Bronchial epithelial cell (primary cell): ENCODE results near the gene SLC25A17. TPM values are rescaled to one million over a fixed set of nuclear protein-coding genes. Genes with fewer than 3 reads are reported as not detected.
"Not testable (repeated sequence)": the region's sequence is repeated elsewhere in the genome, so short reads cannot be mapped to it uniquely, and the experiment has no call there.

Source experiments
- DNase-seq: peaks from one replicate; pipeline ENCODE4 v3.0.0-alpha.2; 2010; ENCODE audit warnings: low read depth
- FAIRE-seq: peaks from 2 replicates; lab custom pipeline; 2011; peaks lifted over from hg19 to GRCh38; lab: Jason Lieb, UNC
- H3K27me3 ChIP-seq: 2 replicates; pipeline ENCODE4 v1.5.1; 2011; ENCODE audit warnings: low read length; ENCODE audit not compliant: control insufficient read depth, insufficient read depth
- H3K36me3 ChIP-seq: 2 replicates; pipeline ENCODE4 v1.5.1; 2011; ENCODE audit warnings: low read length; ENCODE audit not compliant: control insufficient read depth, insufficient read depth
- H3K4me3 ChIP-seq: 2 replicates; pipeline ENCODE4 v1.5.1; 2011; ENCODE audit warnings: mild to moderate bottlenecking, low read depth, low read length, control low read depth
- CTCF ChIP-seq: IDR thresholded peaks from 2 replicates; pipeline ENCODE4 v1.5.1; 2011; ENCODE audit warnings: mild to moderate bottlenecking, moderate library complexity, low read length, control low read depth, inconsistent platforms; ENCODE audit not compliant: insufficient read depth, severe bottlenecking
- total RNA-seq: library from RNA; depleted of rRNA; stranded (reverse); fragments of >200 nt; gene quantifications from 2 replicates; pipeline ENCODE4 v1.2.1, GENCODE V29; 2014

SLC25A17 gene
- total RNA-seq, 1 donor from 2014 or later = 27.4 TPM

DNA sequence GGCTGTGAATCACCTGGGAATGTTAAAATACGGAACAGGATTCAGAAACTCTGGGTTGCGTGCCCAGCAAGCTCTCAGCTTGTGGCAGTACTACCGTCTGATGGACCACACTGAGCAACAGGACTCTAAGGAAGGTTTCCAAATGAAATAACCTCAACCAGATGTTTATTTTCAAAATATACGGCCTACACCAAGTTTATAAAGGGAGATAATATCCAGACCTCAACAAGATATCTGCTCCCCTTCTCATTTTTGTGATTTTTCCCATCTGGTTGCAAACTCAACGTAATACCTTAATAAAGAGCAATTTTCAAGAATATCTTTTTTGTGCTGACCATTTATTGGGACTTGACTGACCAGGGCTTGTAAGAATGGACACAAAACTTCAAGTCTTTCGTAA, 49.4 kb downstream of the SLC25A17 start:
- no peak for TF ChIP-seq CTCF
- Histone ChIP-seq H3K4me3 (no peak overlapping the region), H3K36me3 (peaks cover 11% of the 10 kb centered on the region), H3K27me3 (no peaks in the 10 kb centered on the region)
- DNase-seq = no peak
- no peak for FAIRE-seq

DNA sequence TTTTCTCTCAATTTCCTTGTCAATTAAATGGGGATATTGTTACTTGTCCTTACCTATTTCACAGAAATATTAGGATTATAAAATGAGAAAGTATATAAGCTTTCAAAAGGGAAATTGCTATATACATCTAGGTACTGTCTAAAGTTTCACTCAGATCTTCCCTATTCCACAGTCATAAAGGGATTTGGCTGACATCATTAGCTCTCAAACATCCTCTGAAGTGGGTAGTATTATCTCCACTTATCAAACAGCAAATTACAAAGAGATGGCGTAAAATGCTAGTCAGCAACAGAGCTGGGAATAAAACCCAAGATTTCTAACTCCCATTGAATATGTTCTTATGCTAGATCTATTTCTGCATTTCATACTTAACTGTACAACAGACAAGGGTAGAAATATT, 50.9 kb downstream of the SLC25A17 start:
- H3K4me3 ChIP-seq = no peak overlapping the region
- FAIRE-seq (no peak), DNase-seq (no peak)
- no peaks in the 10 kb centered on the region for H3K27me3 ChIP-seq
- H3K36me3 ChIP-seq = peaks cover 6% of the 10 kb centered on the region
- no peak for TF ChIP-seq CTCF

DNA sequence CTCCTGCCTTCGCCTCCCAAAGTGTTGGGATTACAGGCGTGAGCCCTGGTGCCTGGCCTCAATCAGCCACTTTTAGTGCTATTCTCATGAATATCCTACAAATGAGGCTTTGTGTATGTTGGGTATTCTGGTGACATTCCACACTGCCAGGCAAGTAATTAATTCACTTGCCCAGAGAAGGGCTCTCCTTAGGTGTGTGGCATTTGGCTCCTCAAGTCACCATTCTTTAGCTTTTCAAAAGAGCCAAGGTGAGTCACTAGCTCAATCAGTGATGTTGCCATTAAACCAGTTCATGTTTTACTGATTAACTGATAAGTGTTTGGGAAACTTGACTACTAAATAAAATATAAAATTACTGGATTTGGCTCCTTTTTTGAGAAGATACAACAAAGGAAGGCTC, 52.2 kb downstream of the SLC25A17 start:
- no peak for TF ChIP-seq CTCF
- Histone ChIP-seq H3K4me3 (no peak overlapping the region), H3K36me3 (peaks cover 5% of the 10 kb centered on the region), H3K27me3 (no peaks in the 10 kb centered on the region)
- FAIRE-seq (no peak), DNase-seq (no peak)

GRCh38 chr22:40764763-40765441, 54.2 kb downstream of the SLC25A17 start:
- no peak for DNase-seq

DNA sequence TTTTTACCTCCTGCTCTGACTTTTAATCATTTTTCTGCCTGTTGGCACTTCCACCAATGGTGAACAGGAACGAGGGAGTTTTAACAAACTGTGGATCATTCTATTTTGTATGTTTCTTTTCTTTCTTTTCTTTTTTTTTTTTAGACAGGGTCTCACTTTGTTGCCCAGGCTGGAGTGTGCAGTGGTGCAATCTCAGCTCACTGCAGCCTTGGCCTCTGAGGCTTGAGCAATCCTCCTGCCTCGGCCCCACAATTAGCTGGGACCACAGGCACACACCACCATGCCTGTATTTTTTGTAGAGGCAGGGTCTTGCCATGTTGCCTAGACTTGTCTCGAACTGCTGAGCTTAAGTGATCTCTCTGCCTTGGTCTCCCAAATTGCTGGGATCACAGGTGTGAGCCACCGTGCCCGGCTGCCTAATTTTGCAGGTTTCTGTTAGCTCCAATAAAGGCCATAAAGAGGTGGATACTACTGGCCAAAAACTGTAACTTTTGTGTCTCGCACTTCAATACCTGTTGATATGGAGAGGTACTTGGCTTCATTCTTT, 59.8 kb downstream of the SLC25A17 start:
- TF ChIP-seq CTCF = no peak
- FAIRE-seq (no peak), DNase-seq (no peak)

More at GRCh38 chr22:40764763-40765441, 54.2 kb downstream of the SLC25A17 start:
- Histone ChIP-seq H3K36me3 (no peaks in the 10 kb centered on the region), H3K4me3 (no peak overlapping the region), H3K27me3 (no peaks in the 10 kb centered on the region)
- no peak for FAIRE-seq
- TF ChIP-seq CTCF = no peak

GRCh38 chr22:40758851-40759250, 60.3 kb downstream of the SLC25A17 start:
- H3K36me3 ChIP-seq, H3K4me3 ChIP-seq, H3K27me3 ChIP-seq, DNase-seq, FAIRE-seq: not testable (repeated sequence)

More for the DNA sequence above, 59.8 kb downstream of the SLC25A17 start:
- Histone ChIP-seq H3K27me3 (no peaks in the 10 kb centered on the region), H3K4me3 (no peak overlapping the region), H3K36me3 (no peaks in the 10 kb centered on the region)
